ENCODE measurements around the gene CERK.
"Not testable (repeated sequence)": the region's sequence is repeated elsewhere in the genome, so short reads cannot be mapped to it uniquely, and the experiment has no call there.

Gene CERK

GRCh38 chr22:46748206-46748907, 10.3 kb upstream of the CERK start:
- no peak for DNase-seq

GRCh38 chr22:46747646-46748045, 9.6 kb upstream of the CERK start:
- peak; percentile 19 for DNase-seq

GRCh38 chr22:46746620-46747019, 8.6 kb upstream of the CERK start:
- DNase-seq = peak; percentile 9

- no peak for DNase-seq
Measured at GRCh38 chr22:46746192-46746591, 8.1 kb upstream of the CERK start.

GRCh38 chr22:46744581-46744980, 6.5 kb upstream of the CERK start:
- DNase-seq = no peak

GRCh38 chr22:46742576-46743221, 4.6 kb upstream of the CERK start:
- no peak for DNase-seq

GRCh38 chr22:46741974-46742519, 4.0 kb upstream of the CERK start:
- DNase-seq = no peak

GRCh38 chr22:46740910-46741780, 3.1 kb upstream of the CERK start:
- no peak for DNase-seq

GRCh38 chr22:46739094-46739870, 1.2 kb upstream of the CERK start:
- peak; percentile 67 for DNase-seq

GRCh38 chr22:46738647-46739093, 618 bp upstream of the CERK start:
- no peak for DNase-seq

- peak; percentile 74 for DNase-seq
Measured at GRCh38 chr22:46737105-46737975, 712 bp downstream of the CERK start.

GRCh38 chr22:46736705-46737104, 1.3 kb downstream of the CERK start:
- DNase-seq = no peak

- DNase-seq = no peak
Measured at GRCh38 chr22:46735747-46736608, 2.1 kb downstream of the CERK start.

GRCh38 chr22:46734830-46735453, 3.1 kb downstream of the CERK start:
- no peak for DNase-seq

GRCh38 chr22:46734213-46734722, 3.8 kb downstream of the CERK start:
- not testable (repeated sequence) for DNase-seq

GRCh38 chr22:46732513-46732912, 5.5 kb downstream of the CERK start:
- no peak for DNase-seq

- DNase-seq = no peak
Measured at GRCh38 chr22:46732041-46732379, 6.0 kb downstream of the CERK start.

- no peak for DNase-seq
Measured at GRCh38 chr22:46731246-46732040, 6.6 kb downstream of the CERK start.

Measured in right hindlimb (tissue), 1 donor.